Left kidney (tissue), 1 donor: ENCODE measurements around the gene HTR1A. TPM values are rescaled to one million over a fixed set of nuclear protein-coding genes. Genes with fewer than 3 reads are reported as not detected.

Experiments
- polyA plus RNA-seq: library from polyadenylated mRNA; unstranded; fragments of 120-200 nt; gene quantifications from one replicate; pipeline ENCODE4 v1.2.1, GENCODE V29; 2013; ENCODE audit not compliant: insufficient read length

Gene HTR1A
- polyA plus RNA-seq, 1 donor: not detected

Other genes starting within 250 kb of the HTR1A start
- 12.5 TPM for gene RNF180, start 203.4 kb upstream of the HTR1A start, polyA plus RNA-seq